Epidermal melanocyte (primary cell): ENCODE data around the gene AQP7.
A peak's percentile ranks its signal among the peaks of the same experiment; 100 is the strongest.
"Not testable (repeated sequence)": the region's sequence is repeated elsewhere in the genome, so short reads cannot be mapped to it uniquely, and the experiment has no call there.

Source experiments
- DNase-seq: peaks from one replicate; pipeline ENCODE4 v3.0.0; 2011; ENCODE audit warnings: low spot score; ENCODE audit not compliant: insufficient read length

Gene AQP7

GRCh38 chr9:33402371-33402770 lies at the start of gene AQP7:
Gene AQP7 (minus strand): TSS chr9:33402568. CDS start chr9:33401262, 1,306 bp downstream.
- not testable (repeated sequence) for DNase-seq

- DNase-seq = no peak
These were observed 48.3 kb upstream of the AQP7 start for GRCh38 chr9:33450621-33451146.

GRCh38 chr9:33449715-33450114 lies 47.3 kb upstream of the AQP7 start:
- no peak for DNase-seq

GRCh38 chr9:33447799-33448553 lies 45.6 kb upstream of the AQP7 start:
- no peak for DNase-seq

GRCh38 chr9:33446946-33447798 lies 44.8 kb upstream of the AQP7 start, which contains the start of gene AQP3:
Gene AQP3 (minus strand): TSS chr9:33447593. CDS start chr9:33447530, 63 bp downstream.
- DNase-seq = peak; percentile 40

GRCh38 chr9:33446240-33446945 lies 44.0 kb upstream of the AQP7 start:
- DNase-seq = no peak

GRCh38 chr9:33445389-33446239 lies 43.2 kb upstream of the AQP7 start:
- no peak for DNase-seq

- no peak for DNase-seq
These were observed 41.2 kb upstream of the AQP7 start for GRCh38 chr9:33443464-33444154.

GRCh38 chr9:33443047-33443446 lies 40.7 kb upstream of the AQP7 start:
- DNase-seq = no peak

GRCh38 chr9:33442125-33442524 lies 39.8 kb upstream of the AQP7 start:
- no peak for DNase-seq

GRCh38 chr9:33440609-33441008 lies 38.2 kb upstream of the AQP7 start:
- DNase-seq = no peak

GRCh38 chr9:33440204-33440603 lies 37.8 kb upstream of the AQP7 start:
- DNase-seq = no peak

- DNase-seq = no peak
These were observed 37.4 kb upstream of the AQP7 start for GRCh38 chr9:33439731-33440130.

GRCh38 chr9:33438926-33439680 lies 36.7 kb upstream of the AQP7 start:
- DNase-seq = no peak

- no peak for DNase-seq
These were observed 35.5 kb upstream of the AQP7 start for GRCh38 chr9:33437898-33438297.

GRCh38 chr9:33437205-33437604 lies 34.8 kb upstream of the AQP7 start:
- no peak for DNase-seq

GRCh38 chr9:33436445-33436844 lies 34.1 kb upstream of the AQP7 start:
- no peak for DNase-seq

- no peak for DNase-seq
These were observed 33.5 kb upstream of the AQP7 start for GRCh38 chr9:33435821-33436277.
